Stimulated activated CD4-positive, alpha-beta T cell treated with anti-CD3 and anti-CD28 coated beads, Interleukin-1b, Interleukin-23, amount 100 ng/mL, for 4 hours (primary cell): ENCODE results near the gene TDRD7.
A peak's percentile ranks its signal among the peaks of the same experiment; 100 is the strongest.

Source experiments
- DNase-seq, 2 donors: peaks; one replicate each; pipeline ENCODE4 v3.0.0-alpha.2; 2020; ENCODE audit warnings: low read depth in 2 of 2

TDRD7 gene

GRCh38 chr9:97411789-97412625 lies at the start of gene TDRD7:
TDRD7 (plus strand) TSS chr9:97412096; CDS start chr9:97428466, 16,370 bp downstream.
- DNase-seq, result peak; percentile 94

- no peak for DNase-seq
Measured at GRCh38 chr9:97362777-97363545, 48.9 kb upstream of the TDRD7 start.

- no peak for DNase-seq
Measured at GRCh38 chr9:97363661-97364299, 48.1 kb upstream of the TDRD7 start.

- DNase-seq, result no peak
Measured at GRCh38 chr9:97364769-97365490, 47.0 kb upstream of the TDRD7 start.

DNA sequence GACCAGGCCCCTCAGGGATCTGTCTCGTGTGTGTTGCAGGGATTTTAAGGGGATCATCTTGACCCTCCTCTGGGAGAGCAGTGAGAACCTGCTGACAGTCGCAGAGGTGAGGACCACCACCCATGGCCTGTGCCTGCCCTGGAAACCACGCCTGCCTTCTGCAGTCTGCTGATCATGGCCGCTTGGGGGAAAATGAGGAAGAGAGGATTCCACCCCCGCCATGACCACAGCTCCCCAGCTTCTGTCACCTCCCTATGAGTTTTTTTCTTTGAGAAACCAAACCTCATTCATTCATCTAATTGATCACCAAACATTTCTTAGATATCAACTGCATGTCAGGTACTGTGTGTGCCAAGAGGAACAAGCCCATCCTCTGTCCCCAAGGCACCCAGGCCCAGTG lies 46.3 kb upstream of the TDRD7 start:
- no peak for DNase-seq

- DNase-seq, result no peak
Measured at GRCh38 chr9:97366476-97366875, 45.4 kb upstream of the TDRD7 start.

DNA sequence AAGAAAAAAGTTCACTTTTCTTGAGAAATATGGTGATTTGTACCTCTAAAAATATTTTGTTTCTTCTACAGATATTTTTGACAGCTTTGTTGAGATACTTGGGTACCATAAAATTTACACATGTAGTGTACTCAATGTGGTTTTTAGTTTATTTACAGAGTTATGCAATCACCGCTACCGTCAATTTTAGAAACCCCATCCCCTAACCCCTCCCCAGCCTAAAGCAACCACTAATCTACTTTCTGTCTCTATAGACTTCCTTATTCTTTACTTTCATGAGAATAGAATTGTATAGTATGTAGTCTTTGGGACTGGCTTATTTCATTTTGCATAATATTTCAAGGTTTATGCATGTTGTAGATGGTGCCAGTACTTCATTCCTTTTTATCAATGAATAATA lies 45.0 kb upstream of the TDRD7 start:
- DNase-seq, result no peak

- DNase-seq, result no peak
Measured at GRCh38 chr9:97367729-97368128, 44.2 kb upstream of the TDRD7 start.

DNA sequence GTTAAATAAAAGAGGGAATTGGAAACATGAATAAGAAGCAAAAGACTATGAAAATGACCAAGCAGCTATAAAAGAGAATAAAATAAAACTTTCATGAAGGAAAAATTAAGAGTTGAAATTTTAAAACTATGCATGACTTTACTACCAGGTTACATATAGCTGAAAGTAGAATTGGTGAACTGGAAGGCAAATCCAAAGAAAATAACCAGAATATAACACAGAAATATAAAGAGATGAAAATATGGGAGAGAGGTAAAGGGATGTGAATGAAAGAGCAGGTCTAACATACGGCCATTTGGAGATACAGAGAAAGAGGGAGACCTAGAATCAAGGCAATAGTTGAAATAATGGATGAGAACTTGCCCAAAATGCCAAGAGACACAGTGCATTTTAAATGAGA lies 42.9 kb upstream of the TDRD7 start:
- no peak for DNase-seq

DNA sequence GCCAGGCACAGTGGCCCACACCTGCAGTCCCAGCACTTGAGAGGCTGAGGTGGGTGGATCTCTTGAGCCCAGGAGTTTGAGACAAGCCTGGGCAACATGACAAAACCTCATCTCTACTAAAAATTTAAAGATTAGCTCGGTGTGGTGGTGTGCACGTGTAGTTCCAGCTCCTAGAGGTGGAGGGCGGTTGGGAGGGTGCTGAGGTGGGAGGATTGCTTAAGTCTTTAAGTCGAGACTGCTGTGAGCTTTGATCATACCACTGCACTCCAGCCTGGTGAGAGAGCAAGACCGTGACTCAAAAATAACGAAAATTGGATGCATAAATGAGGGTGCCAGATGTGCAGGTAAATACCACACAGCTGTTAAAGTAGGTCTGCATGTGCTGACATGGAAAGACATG lies 39.3 kb upstream of the TDRD7 start:
- DNase-seq, result no peak

- no peak for DNase-seq
Measured at GRCh38 chr9:97373331-97373730, 38.6 kb upstream of the TDRD7 start.

GRCh38 chr9:97374811-97375210 lies 37.1 kb upstream of the TDRD7 start:
- DNase-seq, result no peak

DNA sequence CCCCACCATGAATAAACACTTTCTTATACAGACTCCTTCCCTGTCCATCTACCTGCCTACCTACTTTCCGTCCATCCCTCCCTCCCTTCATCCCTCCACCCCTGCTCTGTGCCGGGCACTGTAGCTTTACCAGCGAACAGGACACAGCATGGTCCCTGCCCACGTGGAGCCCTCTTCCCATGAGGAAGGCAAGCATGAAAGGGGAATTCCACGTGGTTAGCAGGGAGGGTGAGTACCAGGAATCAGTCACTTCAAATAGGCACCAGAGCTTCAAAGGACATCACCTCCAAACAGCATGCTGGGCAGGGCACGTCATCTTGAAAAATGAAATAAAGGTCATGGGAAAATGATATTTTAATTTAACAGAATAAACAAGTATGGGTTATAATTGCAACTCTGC lies 35.0 kb upstream of the TDRD7 start:
- no peak for DNase-seq

- DNase-seq, result no peak
Measured at GRCh38 chr9:97382099-97382718, 29.7 kb upstream of the TDRD7 start.

DNA sequence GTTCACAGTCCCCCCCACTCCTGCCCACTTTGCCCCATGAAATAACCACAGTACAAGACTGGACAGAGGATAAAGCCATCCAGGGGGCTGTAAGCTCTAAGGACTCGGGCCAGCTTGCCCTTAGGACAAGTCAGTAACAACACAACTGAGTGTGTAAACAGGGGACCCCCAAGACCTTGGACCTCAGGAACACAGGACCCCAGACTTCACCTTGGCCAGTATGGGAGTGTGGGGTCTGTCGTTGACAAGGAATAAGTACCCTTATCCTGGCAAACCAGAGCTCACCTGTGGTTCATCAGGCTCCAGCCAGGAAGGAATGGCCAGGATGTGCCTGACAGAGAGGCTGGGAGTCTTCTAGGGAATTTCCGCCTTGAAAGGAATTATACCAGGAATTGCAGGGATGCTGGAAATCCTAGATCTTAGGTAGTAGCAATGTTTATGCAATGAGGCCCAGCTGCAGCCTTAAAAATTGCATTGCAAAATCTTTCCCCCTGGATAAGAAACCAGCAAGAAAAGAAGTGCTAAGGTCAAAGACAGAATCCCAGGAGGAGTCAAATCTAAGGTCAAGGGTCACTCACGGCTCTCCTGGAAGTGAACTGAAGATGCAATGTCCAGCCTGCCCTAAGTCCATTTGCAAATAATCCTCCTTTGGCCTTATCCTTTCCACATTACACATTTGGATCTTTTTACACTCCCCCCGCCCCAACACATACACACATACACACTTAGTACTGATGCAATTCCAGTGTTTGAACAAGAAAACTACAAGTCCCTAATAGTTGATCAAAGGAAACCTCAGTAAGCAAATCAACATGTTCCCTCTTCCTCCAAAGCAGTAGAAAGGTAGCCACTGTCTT lies 27.3 kb upstream of the TDRD7 start:
- DNase-seq, result no peak

- no peak for DNase-seq
Measured at GRCh38 chr9:97385626-97386264, 26.2 kb upstream of the TDRD7 start.

GRCh38 chr9:97386265-97386633 lies 25.6 kb upstream of the TDRD7 start:
- no peak for DNase-seq

DNA sequence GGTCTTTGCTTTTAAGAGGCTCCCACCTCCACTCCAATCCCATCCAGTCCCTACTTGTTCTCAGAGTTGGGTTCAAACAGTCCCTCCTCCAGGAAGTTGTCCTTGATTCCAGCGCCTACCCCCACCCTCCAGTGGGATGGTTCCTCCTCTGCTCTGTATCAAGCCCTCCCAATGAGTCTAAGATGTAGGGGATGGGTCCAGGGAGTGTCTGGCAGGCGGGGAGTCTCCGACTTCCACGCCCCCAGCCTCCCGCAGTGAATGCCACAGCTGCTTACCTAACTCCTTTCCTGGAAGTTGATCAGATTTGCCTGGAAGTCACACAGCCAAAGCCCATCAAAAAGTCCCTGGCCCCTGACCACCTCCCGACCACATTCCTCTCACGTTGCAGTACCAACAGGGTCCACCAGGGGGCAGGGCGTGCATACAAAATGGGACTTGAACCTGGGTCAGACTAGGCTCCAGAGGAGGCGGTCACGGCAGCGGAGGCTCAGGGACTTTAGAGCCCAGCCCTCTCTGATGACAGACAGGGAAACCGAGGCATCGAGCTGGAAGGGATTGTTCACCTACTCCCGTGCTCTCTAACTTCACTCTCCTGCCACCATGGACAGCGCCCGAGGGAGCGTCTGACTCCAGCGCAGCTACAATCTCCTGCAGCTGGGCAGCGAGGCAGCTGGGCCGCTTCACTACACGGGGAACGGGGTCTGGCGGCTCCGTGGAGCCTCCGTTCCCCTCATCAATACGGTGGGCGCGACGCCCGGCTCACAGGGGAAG lies 25.0 kb upstream of the TDRD7 start:
- DNase-seq, result peak; percentile 62 to 71

- no peak for DNase-seq
Measured at GRCh38 chr9:97387504-97387886, 24.4 kb upstream of the TDRD7 start.
